GM12873 (cell line): ENCODE results near the gene HACD4.

ENCODE experiments used
- TF ChIP-seq, protein P1 (sequence below): IDR thresholded peaks from 2 replicates; pipeline ENCODE4 v1.5.1; 2012; ENCODE audit warnings: low read depth, mild to moderate bottlenecking, moderate library complexity, low read length, control low read depth; ENCODE audit not compliant: insufficient read depth; ENCODE audit errors: missing control alignments

The HACD4 gene

GRCh38 chr9:20950707-20951106 lies 80.7 kb downstream of the HACD4 start:
- TF ChIP-seq, protein P1, sequence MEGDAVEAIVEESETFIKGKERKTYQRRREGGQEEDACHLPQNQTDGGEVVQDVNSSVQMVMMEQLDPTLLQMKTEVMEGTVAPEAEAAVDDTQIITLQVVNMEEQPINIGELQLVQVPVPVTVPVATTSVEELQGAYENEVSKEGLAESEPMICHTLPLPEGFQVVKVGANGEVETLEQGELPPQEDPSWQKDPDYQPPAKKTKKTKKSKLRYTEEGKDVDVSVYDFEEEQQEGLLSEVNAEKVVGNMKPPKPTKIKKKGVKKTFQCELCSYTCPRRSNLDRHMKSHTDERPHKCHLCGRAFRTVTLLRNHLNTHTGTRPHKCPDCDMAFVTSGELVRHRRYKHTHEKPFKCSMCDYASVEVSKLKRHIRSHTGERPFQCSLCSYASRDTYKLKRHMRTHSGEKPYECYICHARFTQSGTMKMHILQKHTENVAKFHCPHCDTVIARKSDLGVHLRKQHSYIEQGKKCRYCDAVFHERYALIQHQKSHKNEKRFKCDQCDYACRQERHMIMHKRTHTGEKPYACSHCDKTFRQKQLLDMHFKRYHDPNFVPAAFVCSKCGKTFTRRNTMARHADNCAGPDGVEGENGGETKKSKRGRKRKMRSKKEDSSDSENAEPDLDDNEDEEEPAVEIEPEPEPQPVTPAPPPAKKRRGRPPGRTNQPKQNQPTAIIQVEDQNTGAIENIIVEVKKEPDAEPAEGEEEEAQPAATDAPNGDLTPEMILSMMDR, result no peak
